Loucy (cell line): ENCODE measurements around the gene HRH1.

Experiments used
- H2AFZ ChIP-seq: fragments of 200-600 bp; sonication (generic); 2 replicates; pipeline ENCODE4 v1.6.0; 2016; ENCODE audit warnings: antibody characterized with exemption, mild to moderate bottlenecking, low read length, moderate library complexity
- H3F3A ChIP-seq: fragments of 200-600 bp; 2 replicates; pipeline ENCODE4 v1.6.0; 2016; ENCODE audit warnings: antibody characterized with exemption, low read depth, mild to moderate bottlenecking
- H3K27me3 ChIP-seq: fragments of 200-600 bp; sonication (generic); 2 replicates; pipeline ENCODE4 v1.6.1; 2014; ENCODE audit warnings: low read length, mild to moderate bottlenecking; ENCODE audit not compliant: insufficient read depth, poor library complexity, severe bottlenecking
- H3K36me3 ChIP-seq: fragments of 200-600 bp; sonication (generic); 2 replicates; pipeline ENCODE4 v1.6.1; 2016; ENCODE audit warnings: low read length; ENCODE audit not compliant: insufficient read depth
- H3K4me1 ChIP-seq: fragments of 200-600 bp; sonication (generic); 2 replicates; pipeline ENCODE4 v1.5.1; 2014; ENCODE audit warnings: low read length, mild to moderate bottlenecking; ENCODE audit not compliant: insufficient read depth, poor library complexity, severe bottlenecking
- H3K4me2 ChIP-seq: fragments of 200-600 bp; sonication (generic); 2 replicates; pipeline ENCODE4 v1.6.0; 2014; ENCODE audit warnings: antibody characterized with exemption, low read length, low read depth, mild to moderate bottlenecking; ENCODE audit not compliant: poor library complexity, severe bottlenecking
- H3K4me3 ChIP-seq: fragments of 200-600 bp; sonication (generic); 2 replicates; pipeline ENCODE4 v1.5.1; 2014; ENCODE audit warnings: low read length, mild to moderate bottlenecking, mixed read lengths; ENCODE audit not compliant: poor library complexity, severe bottlenecking
- H3K79me2 ChIP-seq: fragments of 200-600 bp; sonication (generic); 2 replicates; pipeline ENCODE4 v1.6.1; 2014; ENCODE audit warnings: low read length; ENCODE audit not compliant: insufficient read depth
- H3K9ac ChIP-seq: fragments of 200-600 bp; sonication (generic); 2 replicates; pipeline ENCODE4 v1.6.0; 2014; ENCODE audit warnings: mild to moderate bottlenecking, low read depth, low read length, moderate library complexity; ENCODE audit not compliant: poor library complexity, severe bottlenecking
- H3K9me2 ChIP-seq: fragments of 200-600 bp; sonication (generic); replicated peaks from 2 replicates; pipeline ENCODE4 v1.6.1; 2016; ENCODE audit warnings: low read depth, low read length, mixed read lengths
- H3K9me3 ChIP-seq: fragments of 200-600 bp; sonication (generic); 2 replicates; pipeline ENCODE4 v1.6.1; 2014; ENCODE audit warnings: mild to moderate bottlenecking, antibody characterized with exemption, low read length, low read depth; ENCODE audit not compliant: insufficient read depth
- H4K20me1 ChIP-seq: fragments of 200-600 bp; sonication (generic); 2 replicates; pipeline ENCODE4 v1.6.0; 2014; ENCODE audit warnings: antibody characterized with exemption, low read length, mild to moderate bottlenecking; ENCODE audit not compliant: insufficient read depth, poor library complexity, severe bottlenecking
- CTCF ChIP-seq: fragments of 200-600 bp; sonication (generic); conservative IDR thresholded peaks from 2 replicates; pipeline ENCODE4 v1.5.1; 2014; ENCODE audit warnings: mild to moderate bottlenecking, antibody characterized with exemption, low read length
- EZH2phosphoT487 ChIP-seq: fragments of 200-600 bp; IDR thresholded peaks from 2 replicates; pipeline ENCODE4 v1.6.1; 2018; ENCODE audit warnings: antibody characterized with exemption, mild to moderate bottlenecking, moderate library complexity, borderline replicate concordance

Gene HRH1

GRCh38 chr3:11198495-11198894, 44.2 kb downstream of the HRH1 start:
- TF ChIP-seq EZH2phosphoT487 (no peak), CTCF (no peak)
- Histone ChIP-seq H2AFZ (no peak overlapping the region), H3K79me2 (no peaks in the 10 kb centered on the region), H3K4me1 (peaks cover 11% of the 10 kb centered on the region), H4K20me1 (no peaks in the 10 kb centered on the region), H3K4me2 (no peak overlapping the region), H3F3A (no peaks in the 10 kb centered on the region), H3K9ac (no peak overlapping the region), H3K36me3 (no peaks in the 10 kb centered on the region), H3K9me2 (no peaks in the 10 kb centered on the region), H3K4me3 (no peak overlapping the region), H3K27me3 (no peaks in the 10 kb centered on the region), H3K9me3 (no peaks in the 10 kb centered on the region)

GRCh38 chr3:11199902-11200845, 45.9 kb downstream of the HRH1 start:
- Histone ChIP-seq H3K4me2 (no peak overlapping the region), H3K4me1 (peaks cover 10% of the 10 kb centered on the region), H3K9me2 (no peaks in the 10 kb centered on the region), H3K4me3 (no peak overlapping the region), H3K9me3 (no peaks in the 10 kb centered on the region), H4K20me1 (no peaks in the 10 kb centered on the region), H3K9ac (no peak overlapping the region), H3F3A (no peaks in the 10 kb centered on the region), H2AFZ (no peak overlapping the region), H3K79me2 (no peaks in the 10 kb centered on the region), H3K36me3 (no peaks in the 10 kb centered on the region), H3K27me3 (no peaks in the 10 kb centered on the region)
- TF ChIP-seq CTCF (no peak), EZH2phosphoT487 (no peak)

GRCh38 chr3:11201251-11202019, 47.1 kb downstream of the HRH1 start:
- Histone ChIP-seq H3K27me3 (no peaks in the 10 kb centered on the region), H3F3A (no peaks in the 10 kb centered on the region), H3K36me3 (no peaks in the 10 kb centered on the region), H4K20me1 (no peaks in the 10 kb centered on the region), H3K9ac (no peak overlapping the region), H3K79me2 (no peaks in the 10 kb centered on the region), H3K4me1 (no peaks in the 10 kb centered on the region), H3K9me2 (no peaks in the 10 kb centered on the region), H3K4me3 (no peak overlapping the region), H2AFZ (no peak overlapping the region), H3K9me3 (no peaks in the 10 kb centered on the region), H3K4me2 (no peak overlapping the region)
- TF ChIP-seq CTCF (no peak), EZH2phosphoT487 (no peak)
